Ishikawa (cell line): ENCODE results near the gene CPT1C.

ENCODE experiments used
- CEBPB ChIP-seq: IDR thresholded peaks from 2 replicates; pipeline ENCODE4 v1.6.1; 2012
- CREB1 ChIP-seq: IDR thresholded peaks from 2 replicates; pipeline ENCODE4 v1.6.1; 2012; ENCODE audit warnings: low read depth
- EGR1 ChIP-seq: IDR thresholded peaks from 2 replicates; pipeline ENCODE4 v1.6.1; 2012
- EP300 ChIP-seq: IDR thresholded peaks from 2 replicates; pipeline ENCODE4 v1.6.1; 2012; ENCODE audit warnings: borderline replicate concordance
- RAD21 ChIP-seq: IDR thresholded peaks from 2 replicates; pipeline ENCODE4 v1.6.1; 2012; ENCODE audit warnings: low read depth
- TAF1 ChIP-seq: IDR thresholded peaks from 2 replicates; pipeline ENCODE4 v1.6.1; 2012; ENCODE audit warnings: low read depth, mild to moderate bottlenecking
- TCF12 ChIP-seq: IDR thresholded peaks from 2 replicates; pipeline ENCODE4 v1.6.1; 2012; ENCODE audit warnings: low read depth
- TEAD4 ChIP-seq: IDR thresholded peaks from 2 replicates; pipeline ENCODE4 v1.6.1; 2012
- YY1 ChIP-seq: IDR thresholded peaks from 2 replicates; pipeline ENCODE4 v1.6.1; 2012; ENCODE audit warnings: low read depth
- ZBTB7A ChIP-seq: IDR thresholded peaks from 2 replicates; pipeline ENCODE4 v1.6.1; 2012; ENCODE audit warnings: low read depth
- TF ChIP-seq, protein P1 (sequence below): IDR thresholded peaks from 2 replicates; pipeline ENCODE4 v1.6.1; 2012
- TF ChIP-seq, protein P2 (sequence below): IDR thresholded peaks from 2 replicates; pipeline ENCODE4 v1.6.1; 2012; ENCODE audit warnings: low read depth, mild to moderate bottlenecking
- TF ChIP-seq, protein P3 (sequence below): IDR thresholded peaks from 2 replicates; pipeline ENCODE4 v1.6.1; 2012

DNA sequence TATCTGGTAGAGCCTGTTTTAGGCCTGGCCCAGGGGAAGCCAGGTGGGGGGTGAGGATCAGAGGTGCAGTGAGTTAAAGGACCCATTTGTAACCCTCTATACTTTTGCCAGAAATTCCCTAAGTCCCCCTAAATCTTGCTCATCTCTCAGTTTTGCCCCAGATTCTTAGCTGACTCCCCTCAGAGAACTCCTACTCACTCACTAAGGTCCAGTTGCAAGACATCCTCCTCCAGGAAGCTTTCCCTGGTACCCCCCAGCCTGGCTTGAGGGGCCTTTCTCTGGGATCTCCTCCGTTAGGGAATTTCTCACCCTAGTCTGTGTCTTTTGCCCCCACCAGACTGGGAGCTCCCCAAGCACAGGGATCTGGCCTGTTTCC is 70.3 kb downstream of the CPT1C start:
- TF ChIP-seq RAD21 (no peak), EP300 (no peak), TAF1 (no peak), TEAD4 (no peak), ZBTB7A (no peak), CEBPB (no peak), YY1 (no peak), EGR1 (no peak), TCF12 (no peak), CREB1 (no peak)
- TF ChIP-seq, protein P1, sequence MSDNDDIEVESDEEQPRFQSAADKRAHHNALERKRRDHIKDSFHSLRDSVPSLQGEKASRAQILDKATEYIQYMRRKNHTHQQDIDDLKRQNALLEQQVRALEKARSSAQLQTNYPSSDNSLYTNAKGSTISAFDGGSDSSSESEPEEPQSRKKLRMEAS: no peak
- TF ChIP-seq, protein P2, sequence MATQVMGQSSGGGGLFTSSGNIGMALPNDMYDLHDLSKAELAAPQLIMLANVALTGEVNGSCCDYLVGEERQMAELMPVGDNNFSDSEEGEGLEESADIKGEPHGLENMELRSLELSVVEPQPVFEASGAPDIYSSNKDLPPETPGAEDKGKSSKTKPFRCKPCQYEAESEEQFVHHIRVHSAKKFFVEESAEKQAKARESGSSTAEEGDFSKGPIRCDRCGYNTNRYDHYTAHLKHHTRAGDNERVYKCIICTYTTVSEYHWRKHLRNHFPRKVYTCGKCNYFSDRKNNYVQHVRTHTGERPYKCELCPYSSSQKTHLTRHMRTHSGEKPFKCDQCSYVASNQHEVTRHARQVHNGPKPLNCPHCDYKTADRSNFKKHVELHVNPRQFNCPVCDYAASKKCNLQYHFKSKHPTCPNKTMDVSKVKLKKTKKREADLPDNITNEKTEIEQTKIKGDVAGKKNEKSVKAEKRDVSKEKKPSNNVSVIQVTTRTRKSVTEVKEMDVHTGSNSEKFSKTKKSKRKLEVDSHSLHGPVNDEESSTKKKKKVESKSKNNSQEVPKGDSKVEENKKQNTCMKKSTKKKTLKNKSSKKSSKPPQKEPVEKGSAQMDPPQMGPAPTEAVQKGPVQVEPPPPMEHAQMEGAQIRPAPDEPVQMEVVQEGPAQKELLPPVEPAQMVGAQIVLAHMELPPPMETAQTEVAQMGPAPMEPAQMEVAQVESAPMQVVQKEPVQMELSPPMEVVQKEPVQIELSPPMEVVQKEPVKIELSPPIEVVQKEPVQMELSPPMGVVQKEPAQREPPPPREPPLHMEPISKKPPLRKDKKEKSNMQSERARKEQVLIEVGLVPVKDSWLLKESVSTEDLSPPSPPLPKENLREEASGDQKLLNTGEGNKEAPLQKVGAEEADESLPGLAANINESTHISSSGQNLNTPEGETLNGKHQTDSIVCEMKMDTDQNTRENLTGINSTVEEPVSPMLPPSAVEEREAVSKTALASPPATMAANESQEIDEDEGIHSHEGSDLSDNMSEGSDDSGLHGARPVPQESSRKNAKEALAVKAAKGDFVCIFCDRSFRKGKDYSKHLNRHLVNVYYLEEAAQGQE: no peak
- TF ChIP-seq, protein P3, sequence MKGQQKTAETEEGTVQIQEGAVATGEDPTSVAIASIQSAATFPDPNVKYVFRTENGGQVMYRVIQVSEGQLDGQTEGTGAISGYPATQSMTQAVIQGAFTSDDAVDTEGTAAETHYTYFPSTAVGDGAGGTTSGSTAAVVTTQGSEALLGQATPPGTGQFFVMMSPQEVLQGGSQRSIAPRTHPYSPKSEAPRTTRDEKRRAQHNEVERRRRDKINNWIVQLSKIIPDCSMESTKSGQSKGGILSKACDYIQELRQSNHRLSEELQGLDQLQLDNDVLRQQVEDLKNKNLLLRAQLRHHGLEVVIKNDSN: no peak
